ENCODE measurements around the gene MRPS15. TPM values are rescaled to one million over a fixed set of nuclear protein-coding genes. Genes with fewer than 3 reads are reported as not detected.

The MRPS15 gene
- total and polyA plus RNA-seq, 2 donors (not counting 3 experiments of a cell fraction or from before 2014, with no cell fraction given): 47.1 to 105 TPM

- H4K20me1 ChIP-seq (replicated peaks; ENCODE audit: control insufficient read depth, extremely low read depth, insufficient read depth, low read length): no peaks in the 10 kb centered on the region
- no peak overlapping the region for H3K4me3 ChIP-seq (replicated peaks in 1 of 3; ENCODE audit: insufficient read depth in 1 of 3, low read depth in 1 of 3, low read length in 3 of 3)
- no peaks in the 10 kb centered on the region for H3K9me3 ChIP-seq (replicated peaks; ENCODE audit: control insufficient read depth, insufficient read depth, low read length)
- no peak overlapping the region for H3K4me2 ChIP-seq (ENCODE audit: insufficient read depth, low read length)
- dilution Hi-C loops (cut with MboI; ENCODE audit: extremely low pct_ligation_motif_present, low sequenced_read_pairs) (no loop called here), intact Hi-C loops (cut with micrococcal nuclease) (no loop called here)
- no TSS peak for BruUV-seq (replicated peaks)
- POLR2A ChIA-PET: no interaction called here
- no peak overlapping the region for H2AFZ ChIP-seq (ENCODE audit: low read depth, low read length)
- no peaks in the 10 kb centered on the region for H3K36me3 ChIP-seq (ENCODE audit: control insufficient read depth in 2 of 2, extremely low read depth in 1 of 2, insufficient read depth in 2 of 2, low read length in 2 of 2)
- H3K79me2 ChIP-seq (ENCODE audit: control insufficient read depth, insufficient read depth, low read length): no peaks in the 10 kb centered on the region
- no peak for DNase-seq (ENCODE audit: low read depth, low spot score)
- H3K27ac ChIP-seq (ENCODE audit: insufficient read depth, low read depth, low read length): no peak overlapping the region
- H3K9me1 ChIP-seq (replicated peaks; ENCODE audit: control insufficient read depth, extremely low read depth, insufficient read depth, low read length): no peaks in the 10 kb centered on the region
- CTCF ChIA-PET: no interaction called here
- H3K27me3 ChIP-seq (ENCODE audit: control insufficient read depth in 2 of 2, insufficient read depth in 2 of 2, low read length in 2 of 2): peaks cover 2% of the 10 kb centered on the region in 2 experiments
- no peak for TF ChIP-seq MYC (IDR thresholded peaks at IDR 0.05; ENCODE audit: low read depth, low read length)
- no peak for TF ChIP-seq CTCF (IDR thresholded peaks at IDR 0.05; ENCODE audit: extremely low read depth in 1 of 2, insufficient read depth in 1 of 2, low read depth in 1 of 2, low read length in 2 of 2)
- TF ChIP-seq FOS (IDR thresholded peaks at IDR 0.05; ENCODE audit: borderline replicate concordance, insufficient read depth, low read length): no peak
- TF ChIP-seq POLR2A (IDR thresholded peaks at IDR 0.05; ENCODE audit: low read depth, low read length): no peak
- TF ChIP-seq JUN (IDR thresholded peaks at IDR 0.05; ENCODE audit: borderline replicate concordance, insufficient read depth, insufficient read length, low read depth): no peak
- no peak for TF ChIP-seq EZH2 (IDR thresholded peaks at IDR 0.05; ENCODE audit: borderline replicate concordance, low read depth, low read length, severe bottlenecking)
- no peak for TF ChIP-seq GATA2 (IDR thresholded peaks at IDR 0.05; ENCODE audit: insufficient read depth, insufficient read length, low read depth, low read length)
- TF ChIP-seq POLR2AphosphoS5 (IDR thresholded peaks at IDR 0.05; ENCODE audit: insufficient read depth, low read depth, low read length): no peak
- no peaks in the 10 kb centered on the region for H3K4me1 ChIP-seq (ENCODE audit: control insufficient read depth, extremely low read depth, insufficient read depth, low read length)
- H3K9ac ChIP-seq (replicated peaks; ENCODE audit: extremely low read depth, insufficient read depth, low read length): no peak overlapping the region
- no peak for FAIRE-seq
Observed at GRCh38 chr1:36493524-36493923, 29.3 kb upstream of the MRPS15 start.

Measured in endothelial cell of umbilical vein (primary cell).